Testis (tissue), 3 donors: ENCODE results near the gene HEATR5B. TPM values are rescaled to one million over a fixed set of nuclear protein-coding genes. Genes with fewer than 3 reads are reported as not detected.
A peak's percentile ranks its signal among the peaks of the same experiment; 100 is the strongest.

Source experiments
- DNase-seq: peaks from one replicate; pipeline ENCODE4 v3.0.0-alpha.2; 2019
- H3K27ac ChIP-seq, 2 donors: fragments of 200-600 bp; sonication (generic); one replicate each; pipeline ENCODE4 v1.5.1; 2019
- H3K27me3 ChIP-seq: fragments of 200-600 bp; sonication (generic); one replicate; pipeline ENCODE4 v1.5.1; 2019
- H3K36me3 ChIP-seq: fragments of 200-600 bp; sonication (generic); one replicate; pipeline ENCODE4 v1.5.1; 2017; ENCODE audit warnings: low read depth; ENCODE audit errors: missing control alignments
- H3K4me1 ChIP-seq: fragments of 200-600 bp; sonication (generic); one replicate; pipeline ENCODE4 v1.5.1; 2019
- H3K4me3 ChIP-seq, 2 donors: fragments of 200-600 bp; sonication (generic); one replicate each; pipeline ENCODE4 v1.5.1; 2017 to 2019
- H3K9me3 ChIP-seq: fragments of 200-600 bp; sonication (generic); one replicate; pipeline ENCODE4 v1.5.1; 2017
- POLR2A ChIP-seq: fragments of 450-650 bp; IDR thresholded peaks from one replicate; pipeline ENCODE4 v1.6.1; 2017; ENCODE audit warnings: antibody characterized with exemption, mild to moderate bottlenecking, moderate library complexity
- WGBS, 2 donors: methylation state at CpG; one replicate each; pipeline ENCODE4 v1.1.5; 2018; 5-methylcytosine and 5-hydroxymethylcytosine counted together
- intact Hi-C: fragments of 100-400 bp; cut with DNase I; formaldehyde crosslinking; loops from one replicate; pipeline ENCODE4 v1.15.1; 2023; ENCODE audit warnings: low total_unique reads
- polyA plus RNA-seq: library from polyadenylated mRNA; stranded (reverse); fragments of 350-450 nt; fragmentation: Illumina TruSeq; extraction: RNeasy Lipid Tissue Mini Kit (QIAGEN cat#74804); gene quantifications from one replicate; pipeline ENCODE4 v1.2.3, GENCODE V29; 2014; ENCODE audit warnings: low read depth, low replicate concordance; ENCODE audit not compliant: insufficient read depth
- total RNA-seq, 2 donors: library from RNA; depleted of rRNA; stranded (reverse); fragments of >200 nt; gene quantifications; one replicate each; pipeline ENCODE4 v1.2.3, GENCODE V29; 2016
- TF ChIP-seq, protein P1 (sequence below), 3 experiments: fragments of 450-650 bp in 2 of 3; fragments of 200-600 bp in 1 of 3; sonication (generic) in 1 of 3; IDR thresholded peaks; one replicate each; pipeline ENCODE4 v1.5.1; 2016 to 2019; ENCODE audit warnings: antibody characterized with exemption in 3 of 3, mild to moderate bottlenecking in 2 of 3, moderate library complexity in 1 of 3

The HEATR5B gene
- total and polyA plus RNA-seq, 3 donors from 2014 or later: 12.9 to 41.6 (median 35.7) TPM

GRCh38 chr2:36975306-36975705, 108.9 kb downstream of the HEATR5B start:
- peaks cover 5% of the 10 kb centered on the region for H3K4me1 ChIP-seq
- H3K9me3 ChIP-seq: no peaks in the 10 kb centered on the region
- H3K4me3 ChIP-seq: no peak overlapping the region
- no peaks in the 10 kb centered on the region for H3K36me3 ChIP-seq
- intact Hi-C loops: no loop called here
- H3K27ac ChIP-seq: no peak overlapping the region
- WGBS, 2 donors: 89 to 90% methylated on average over 8 of the region's 8 CpGs
- DNase-seq: no peak
- no peak for TF ChIP-seq POLR2A
- TF ChIP-seq, protein P1, sequence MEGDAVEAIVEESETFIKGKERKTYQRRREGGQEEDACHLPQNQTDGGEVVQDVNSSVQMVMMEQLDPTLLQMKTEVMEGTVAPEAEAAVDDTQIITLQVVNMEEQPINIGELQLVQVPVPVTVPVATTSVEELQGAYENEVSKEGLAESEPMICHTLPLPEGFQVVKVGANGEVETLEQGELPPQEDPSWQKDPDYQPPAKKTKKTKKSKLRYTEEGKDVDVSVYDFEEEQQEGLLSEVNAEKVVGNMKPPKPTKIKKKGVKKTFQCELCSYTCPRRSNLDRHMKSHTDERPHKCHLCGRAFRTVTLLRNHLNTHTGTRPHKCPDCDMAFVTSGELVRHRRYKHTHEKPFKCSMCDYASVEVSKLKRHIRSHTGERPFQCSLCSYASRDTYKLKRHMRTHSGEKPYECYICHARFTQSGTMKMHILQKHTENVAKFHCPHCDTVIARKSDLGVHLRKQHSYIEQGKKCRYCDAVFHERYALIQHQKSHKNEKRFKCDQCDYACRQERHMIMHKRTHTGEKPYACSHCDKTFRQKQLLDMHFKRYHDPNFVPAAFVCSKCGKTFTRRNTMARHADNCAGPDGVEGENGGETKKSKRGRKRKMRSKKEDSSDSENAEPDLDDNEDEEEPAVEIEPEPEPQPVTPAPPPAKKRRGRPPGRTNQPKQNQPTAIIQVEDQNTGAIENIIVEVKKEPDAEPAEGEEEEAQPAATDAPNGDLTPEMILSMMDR (IDR thresholded peaks at IDR 0.05): no peak
- no peaks in the 10 kb centered on the region for H3K27me3 ChIP-seq

GRCh38 chr2:36973320-36973719, 110.9 kb downstream of the HEATR5B start:
- intact Hi-C loops: no loop called here
- TF ChIP-seq POLR2A: no peak
- TF ChIP-seq, protein P1 (IDR thresholded peaks at IDR 0.05): no peak
- 40 to 46% methylated on average over 2 of the region's 2 CpGs for WGBS, 2 donors
- Histone ChIP-seq H3K27ac (no peak overlapping the region), H3K36me3 (no peaks in the 10 kb centered on the region), H3K4me3 (no peak overlapping the region), H3K27me3 (no peaks in the 10 kb centered on the region), H3K4me1 (peaks cover 5% of the 10 kb centered on the region), H3K9me3 (no peaks in the 10 kb centered on the region)
- no peak for DNase-seq

DNA sequence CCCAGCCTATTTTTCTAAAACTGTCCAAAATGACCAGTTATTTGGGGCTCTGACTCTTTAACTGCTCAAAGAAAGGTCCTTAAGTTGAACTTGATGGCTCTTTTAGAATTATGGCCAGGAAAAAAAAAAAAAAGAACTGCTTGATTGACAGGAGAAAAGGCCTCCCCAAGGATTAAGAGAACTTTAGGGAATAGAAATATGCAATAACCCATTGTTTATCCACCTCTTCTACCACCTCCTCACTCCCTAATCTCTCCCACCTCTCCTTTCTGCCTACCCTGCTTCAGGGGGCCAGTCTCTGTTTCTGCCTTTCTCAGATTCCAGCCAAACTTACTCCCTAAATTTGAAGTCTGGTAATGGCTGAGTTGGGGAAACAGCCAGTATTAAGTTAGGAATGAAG, 112.2 kb downstream of the HEATR5B start:
- Histone ChIP-seq H3K36me3 (no peaks in the 10 kb centered on the region), H3K27me3 (no peaks in the 10 kb centered on the region), H3K27ac (no peak overlapping the region), H3K4me3 (no peak overlapping the region), H3K9me3 (no peaks in the 10 kb centered on the region), H3K4me1 (peaks cover 5% of the 10 kb centered on the region)
- no peak for DNase-seq
- TF ChIP-seq, protein P1 (IDR thresholded peaks at IDR 0.05): no peak
- TF ChIP-seq POLR2A: no peak
- intact Hi-C loops: no loop called here

- Histone ChIP-seq H3K4me1 (peaks cover 11% of the 10 kb centered on the region), H3K36me3 (no peaks in the 10 kb centered on the region), H3K4me3 (peak overlapping the region; percentile 78 to 98), H3K27me3 (no peaks in the 10 kb centered on the region), H3K9me3 (no peaks in the 10 kb centered on the region), H3K27ac (peak overlapping the region; percentile 61 to 91)
- no peak for DNase-seq
- WGBS, 2 donors: 20 to 26% methylated on average over 15 of the region's 15 CpGs
- intact Hi-C loops: no loop called here
- no peak for TF ChIP-seq POLR2A
- TF ChIP-seq, protein P1 (IDR thresholded peaks at IDR 0.05): no peak
Measured at GRCh38 chr2:36967236-36967876, 116.8 kb downstream of the HEATR5B start.
